Duodenal mucosa (tissue), 2 donors: Measurements from ENCODE around the gene STK32A.

Experiments
- H3K27ac ChIP-seq: one replicate; pipeline ENCODE4 v1.7.0; 2013; ENCODE audit warnings: low read depth, low read length
- H3K27me3 ChIP-seq, 2 donors: one replicate each; pipeline ENCODE4 v1.7.0; 2013; ENCODE audit warnings: low read length in 2 of 2, control low read depth in 1 of 2; ENCODE audit not compliant: insufficient read depth in 2 of 2, control insufficient read depth in 1 of 2
- H3K36me3 ChIP-seq, 2 donors: one replicate each; pipeline ENCODE4 v1.7.0; 2013; ENCODE audit warnings: low read length in 2 of 2, control low read depth in 1 of 2; ENCODE audit not compliant: insufficient read depth in 2 of 2, control insufficient read depth in 1 of 2
- H3K4me1 ChIP-seq, 2 donors: one replicate each; pipeline ENCODE4 v1.7.0; 2013; ENCODE audit warnings: low read length in 2 of 2, control low read depth in 1 of 2; ENCODE audit not compliant: insufficient read depth in 2 of 2, control insufficient read depth in 1 of 2
- H3K4me3 ChIP-seq, 2 donors: one replicate each; pipeline ENCODE4 v1.7.0; 2013; ENCODE audit warnings: low read length in 2 of 2, low read depth in 1 of 2
- H3K9ac ChIP-seq, 2 donors: one replicate each; pipeline ENCODE4 v1.7.0; 2013; ENCODE audit warnings: low read length in 2 of 2, low read depth in 1 of 2
- H3K9me3 ChIP-seq, 2 donors: one replicate each; pipeline ENCODE4 v1.7.0; 2013; ENCODE audit warnings: low read length in 2 of 2, control low read depth in 1 of 2; ENCODE audit not compliant: control insufficient read depth in 1 of 2

Gene STK32A

GRCh38 chr5:147384346-147385193 is 149.7 kb downstream of the STK32A start:
- H3K36me3 ChIP-seq: no peaks in the 10 kb centered on the region
- H3K9ac ChIP-seq: no peak overlapping the region
- no peaks in the 10 kb centered on the region for H3K27me3 ChIP-seq
- H3K4me1 ChIP-seq: no peaks in the 10 kb centered on the region
- H3K27ac ChIP-seq: no peak overlapping the region
- H3K4me3 ChIP-seq: no peak overlapping the region
- H3K9me3 ChIP-seq: no peaks in the 10 kb centered on the region

GRCh38 chr5:147387109-147387508 is 152.3 kb downstream of the STK32A start:
- Histone ChIP-seq H3K27ac (no peak overlapping the region), H3K9ac (no peak overlapping the region), H3K4me1 (no peaks in the 10 kb centered on the region), H3K9me3 (no peaks in the 10 kb centered on the region), H3K4me3 (no peak overlapping the region), H3K27me3 (no peaks in the 10 kb centered on the region), H3K36me3 (no peaks in the 10 kb centered on the region)

- H3K9me3 ChIP-seq: no peaks in the 10 kb centered on the region
- no peak overlapping the region for H3K9ac ChIP-seq
- no peaks in the 10 kb centered on the region for H3K36me3 ChIP-seq
- no peaks in the 10 kb centered on the region for H3K4me1 ChIP-seq
- no peak overlapping the region for H3K4me3 ChIP-seq
- H3K27me3 ChIP-seq: no peaks in the 10 kb centered on the region
- H3K27ac ChIP-seq: no peak overlapping the region
Measured at GRCh38 chr5:147388184-147389108, 153.6 kb downstream of the STK32A start.

DNA sequence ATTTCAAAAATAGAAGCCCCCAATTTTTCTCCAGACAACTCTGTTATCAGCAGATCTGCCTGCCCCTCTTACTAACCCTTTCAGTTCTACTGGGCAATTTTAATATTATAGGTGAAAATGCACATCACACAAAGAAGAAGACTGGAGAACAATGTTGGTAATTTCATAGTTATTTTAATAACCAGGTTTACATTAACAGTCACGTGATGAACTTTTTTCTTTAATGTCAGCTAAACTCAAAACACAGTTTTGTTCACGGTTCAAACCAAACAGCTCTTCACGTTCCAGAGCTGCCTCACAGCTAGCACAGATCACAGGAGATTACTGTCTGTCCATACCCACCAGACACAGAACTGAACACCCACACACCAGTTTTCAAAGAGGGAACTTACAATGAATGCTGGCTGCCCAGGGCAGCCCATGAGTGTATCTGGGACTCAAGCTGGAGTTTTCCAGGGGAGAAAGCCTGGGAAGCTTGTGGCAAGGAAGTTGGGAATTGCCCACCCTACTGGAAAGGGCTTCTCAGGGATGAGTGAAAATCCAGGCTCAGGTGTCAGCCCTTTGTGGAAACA is 155.9 kb downstream of the STK32A start:
- Histone ChIP-seq H3K36me3 (no peaks in the 10 kb centered on the region), H3K27ac (no peak overlapping the region), H3K4me3 (no peak overlapping the region), H3K9ac (no peak overlapping the region), H3K9me3 (no peaks in the 10 kb centered on the region), H3K27me3 (no peaks in the 10 kb centered on the region), H3K4me1 (no peaks in the 10 kb centered on the region)

- no peak overlapping the region for H3K27ac ChIP-seq
- H3K9me3 ChIP-seq: no peaks in the 10 kb centered on the region
- no peak overlapping the region for H3K9ac ChIP-seq
- no peaks in the 10 kb centered on the region for H3K36me3 ChIP-seq
- H3K4me1 ChIP-seq: no peaks in the 10 kb centered on the region
- H3K4me3 ChIP-seq: no peak overlapping the region
- no peaks in the 10 kb centered on the region for H3K27me3 ChIP-seq
Measured at GRCh38 chr5:147391781-147392180, 157.0 kb downstream of the STK32A start.

- H3K27ac ChIP-seq: no peak overlapping the region
Measured at GRCh38 chr5:147393874-147394672, 159.2 kb downstream of the STK32A start.

DNA sequence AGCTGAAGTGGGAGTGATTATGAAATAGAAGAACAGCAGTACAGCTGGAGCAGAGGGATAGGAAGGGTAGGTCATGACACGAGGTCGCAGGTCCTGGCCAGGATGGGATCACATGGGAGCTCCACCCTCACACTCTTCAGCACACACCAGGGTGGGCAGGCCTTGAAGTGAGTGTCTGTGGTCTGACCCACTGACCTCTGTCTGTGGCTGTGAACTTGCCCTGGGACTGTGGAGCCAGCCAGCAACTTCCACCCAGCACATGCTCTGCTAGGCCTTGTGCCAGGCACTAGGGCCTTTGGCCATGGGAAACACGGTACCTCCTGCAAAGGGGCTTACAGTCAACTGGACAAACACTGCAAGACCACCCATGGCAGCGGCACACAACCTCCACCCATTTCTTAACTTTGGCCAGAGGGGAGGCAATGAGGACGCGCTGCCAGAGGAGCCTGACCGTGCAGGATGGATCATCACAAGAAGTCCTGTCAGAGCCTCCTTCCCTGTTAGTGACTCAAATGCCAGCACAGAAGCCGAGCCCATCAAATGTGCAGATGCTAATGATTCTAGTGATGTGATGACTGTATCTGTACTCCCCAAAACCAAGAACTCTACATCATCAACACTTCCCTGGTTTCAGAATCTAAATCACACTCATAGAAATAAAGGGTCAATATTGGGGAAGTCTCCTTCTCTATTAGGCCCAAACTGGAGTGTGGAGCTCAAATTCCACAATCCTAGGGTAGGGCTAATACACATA is 161.4 kb downstream of the STK32A start:
- Histone ChIP-seq H3K4me3 (no peak overlapping the region), H3K9me3 (no peaks in the 10 kb centered on the region), H3K4me1 (peaks cover 0 to 5% of the 10 kb centered on the region in 2 donors), H3K36me3 (no peaks in the 10 kb centered on the region), H3K9ac (no peak overlapping the region), H3K27me3 (no peaks in the 10 kb centered on the region), H3K27ac (no peak overlapping the region)

More at GRCh38 chr5:147393874-147394672, 159.2 kb downstream of the STK32A start:
- Histone ChIP-seq H3K4me1 (no peaks in the 10 kb centered on the region), H3K4me3 (no peak overlapping the region), H3K9ac (no peak overlapping the region), H3K27me3 (no peaks in the 10 kb centered on the region), H3K36me3 (no peaks in the 10 kb centered on the region), H3K9me3 (no peaks in the 10 kb centered on the region)

GRCh38 chr5:147397616-147398015 is 162.8 kb downstream of the STK32A start:
- Histone ChIP-seq H3K4me3 (no peak overlapping the region), H3K36me3 (no peaks in the 10 kb centered on the region), H3K27me3 (no peaks in the 10 kb centered on the region), H3K4me1 (peaks cover 0 to 5% of the 10 kb centered on the region in 2 donors), H3K9me3 (no peaks in the 10 kb centered on the region), H3K27ac (no peak overlapping the region), H3K9ac (no peak overlapping the region)

DNA sequence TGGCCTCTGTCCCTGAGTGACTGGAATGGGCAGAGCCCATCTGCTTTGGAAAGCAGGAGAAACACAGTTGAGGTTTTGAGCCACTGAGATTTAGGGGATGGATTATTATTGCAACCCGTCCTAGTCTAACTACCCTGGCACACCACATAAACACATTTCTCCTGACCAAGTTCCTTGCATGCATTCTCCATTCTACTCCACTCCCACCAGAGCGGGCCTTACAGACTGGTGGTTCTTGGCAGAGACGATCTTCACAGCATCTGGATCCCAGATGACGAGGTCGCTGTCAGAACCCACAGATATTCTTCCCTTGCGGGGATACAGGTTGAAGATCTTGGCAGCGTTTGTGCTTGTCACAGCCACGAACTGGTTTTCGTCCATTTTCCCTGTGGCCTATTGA is 164.0 kb downstream of the STK32A start:
- Histone ChIP-seq H3K4me3 (no peak overlapping the region), H3K9ac (no peak overlapping the region), H3K27ac (no peak overlapping the region), H3K9me3 (no peaks in the 10 kb centered on the region), H3K27me3 (no peaks in the 10 kb centered on the region), H3K36me3 (no peaks in the 10 kb centered on the region), H3K4me1 (peaks cover 0 to 5% of the 10 kb centered on the region in 2 donors)
